Memory B cell (primary cell): ENCODE measurements around the gene SAMHD1.
A peak's percentile ranks its signal among the peaks of the same experiment; 100 is the strongest.
"Not testable (repeated sequence)": the region's sequence is repeated elsewhere in the genome, so short reads cannot be mapped to it uniquely, and the experiment has no call there.

Source experiments
- ATAC-seq: fragments of 150-1000 bp; cut with Tn5 transposase; 2 replicates; pipeline ENCODE4 v1.10.0; 2021; ENCODE audit warnings: low read depth, mild to moderate bottlenecking, moderate library complexity
- DNase-seq, 2 donors: peaks; one replicate each; pipeline ENCODE4 v3.0.0; 2022; ENCODE audit warnings: low spot score in 2 of 2
- H3K27ac Mint-ChIP-seq: one replicate; pipeline ENCODE4 v1.8.0; 2022; ENCODE audit warnings: mild to moderate bottlenecking, moderate library complexity, mixed read lengths
- H3K27me3 Mint-ChIP-seq: one replicate; pipeline ENCODE4 v1.8.0; 2022; ENCODE audit warnings: mixed read lengths
- H3K36me3 Mint-ChIP-seq: one replicate; pipeline ENCODE4 v1.8.0; 2022; ENCODE audit warnings: mild to moderate bottlenecking, mixed read lengths
- H3K4me1 Mint-ChIP-seq: one replicate; pipeline ENCODE4 v1.8.0; 2022; ENCODE audit warnings: mixed read lengths
- H3K4me3 Mint-ChIP-seq: one replicate; pipeline ENCODE4 v1.8.0; 2022; ENCODE audit warnings: mild to moderate bottlenecking, moderate library complexity, mixed read lengths
- H3K9me3 Mint-ChIP-seq: one replicate; pipeline ENCODE4 v1.8.0; 2022; ENCODE audit warnings: mixed read lengths

SAMHD1 gene

DNA sequence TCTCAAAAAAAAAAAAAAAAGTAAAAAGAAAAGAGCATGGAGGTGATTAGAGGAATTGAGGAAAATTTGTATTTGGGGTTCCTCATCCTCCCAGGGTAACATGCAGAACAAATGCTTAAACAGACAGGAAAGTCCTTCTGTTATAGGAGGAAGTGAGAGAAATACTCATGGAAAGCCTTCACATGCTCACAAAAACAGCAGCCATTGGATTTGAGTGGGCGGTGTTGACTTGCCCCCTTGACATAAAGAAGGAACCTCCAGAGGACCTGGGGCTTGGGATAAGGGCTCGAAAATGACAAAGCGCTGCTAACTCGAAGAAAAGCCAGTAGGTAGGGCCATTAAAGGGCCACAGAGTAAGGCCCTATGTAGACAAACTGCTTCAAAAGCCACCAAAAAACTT, 17.5 kb upstream of the SAMHD1 start:
- DNase-seq, result no peak
- Mint-ChIP-seq H3K4me1 (peaks cover 11% of the 10 kb centered on the region), H3K27me3 (no peaks in the 10 kb centered on the region), H3K27ac (no peak overlapping the region), H3K36me3 (no peaks in the 10 kb centered on the region), H3K4me3 (no peak overlapping the region), H3K9me3 (no peaks in the 10 kb centered on the region)
- ATAC-seq, result no peak

DNA sequence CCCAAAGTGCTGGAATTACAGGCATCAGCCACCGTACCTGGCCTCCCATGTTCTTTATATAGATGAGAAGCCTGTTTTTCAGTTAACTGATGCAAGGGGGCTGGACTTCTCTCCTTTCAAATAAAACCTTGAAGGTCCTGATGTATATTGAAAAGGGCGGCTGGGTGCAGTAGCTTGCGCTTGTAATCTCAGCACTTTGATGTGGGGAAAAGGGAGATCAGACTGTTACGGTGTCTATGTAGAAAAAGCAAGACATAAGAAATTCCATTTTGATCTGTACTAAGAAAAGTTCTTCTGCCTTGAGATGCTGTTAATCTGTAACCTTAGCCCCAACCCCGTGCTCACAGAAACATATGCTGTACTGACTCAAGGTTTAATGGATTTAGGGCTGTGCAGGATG, 16.1 kb upstream of the SAMHD1 start:
- H3K27ac Mint-ChIP-seq, result no peak overlapping the region
- no peak for DNase-seq

DNA sequence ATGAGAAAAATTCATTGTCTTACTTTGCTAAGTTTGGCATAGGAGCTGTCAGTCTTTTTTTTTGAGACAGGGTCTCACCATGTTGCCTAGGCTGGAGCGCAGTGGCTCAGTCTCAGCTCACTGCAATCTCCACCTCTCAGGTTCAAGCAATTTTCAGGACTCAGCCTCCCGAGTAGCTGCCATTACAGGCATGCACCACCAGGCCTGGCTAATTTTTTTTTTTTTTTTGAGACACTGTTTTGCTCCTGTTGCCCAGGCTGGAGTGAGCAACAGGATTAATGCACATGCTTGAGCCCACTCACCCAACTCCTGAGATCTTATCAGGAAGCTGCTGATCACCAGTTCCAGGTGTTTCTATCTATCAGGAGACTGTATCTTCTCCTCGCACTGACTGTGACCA, 15.5 kb upstream of the SAMHD1 start:
- ATAC-seq, H3K4me3 Mint-ChIP-seq, DNase-seq, H3K36me3 Mint-ChIP-seq, H3K9me3 Mint-ChIP-seq, H3K27ac Mint-ChIP-seq, H3K27me3 Mint-ChIP-seq: not testable (repeated sequence)
- H3K4me1 Mint-ChIP-seq, result peaks cover 11% of the 10 kb centered on the region

More for the DNA sequence above, 16.1 kb upstream of the SAMHD1 start:
- no peak overlapping the region for H3K4me3 Mint-ChIP-seq
- no peaks in the 10 kb centered on the region for H3K9me3 Mint-ChIP-seq
- no peaks in the 10 kb centered on the region for H3K27me3 Mint-ChIP-seq
- H3K4me1 Mint-ChIP-seq, result peaks cover 11% of the 10 kb centered on the region
- ATAC-seq, result no peak
- peaks cover 2% of the 10 kb centered on the region for H3K36me3 Mint-ChIP-seq

DNA sequence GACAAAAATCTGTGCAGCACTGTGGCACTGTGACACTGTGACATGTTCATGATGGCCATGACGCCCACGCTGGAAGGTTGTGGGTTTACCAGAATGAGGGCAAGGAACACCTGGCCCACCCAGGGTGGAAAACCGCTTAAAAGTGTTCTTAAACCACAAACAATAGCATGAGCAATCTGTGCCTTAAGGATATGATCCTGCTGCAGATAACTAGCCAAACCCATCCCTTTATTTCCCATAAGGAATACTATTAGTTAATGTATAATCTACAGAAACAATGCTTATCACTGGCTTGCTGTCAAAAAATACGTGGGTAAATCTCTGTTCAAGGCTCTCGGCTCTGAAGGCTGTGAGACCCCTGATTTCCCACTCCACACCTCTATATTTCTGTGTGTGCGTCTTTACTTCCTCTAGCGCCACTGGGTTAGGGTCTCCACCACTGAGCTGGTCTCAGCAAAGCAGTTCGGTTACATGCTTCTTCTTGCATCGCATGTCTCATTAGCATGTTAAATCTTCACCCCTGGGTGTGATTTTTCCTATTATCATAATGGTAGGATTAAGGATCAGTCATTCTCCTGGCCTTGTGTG, 10.9 kb upstream of the SAMHD1 start:
- not testable (repeated sequence) for DNase-seq, H3K27ac Mint-ChIP-seq, ATAC-seq, H3K36me3 Mint-ChIP-seq, H3K4me1 Mint-ChIP-seq, H3K9me3 Mint-ChIP-seq, H3K27me3 Mint-ChIP-seq, H3K4me3 Mint-ChIP-seq

DNA sequence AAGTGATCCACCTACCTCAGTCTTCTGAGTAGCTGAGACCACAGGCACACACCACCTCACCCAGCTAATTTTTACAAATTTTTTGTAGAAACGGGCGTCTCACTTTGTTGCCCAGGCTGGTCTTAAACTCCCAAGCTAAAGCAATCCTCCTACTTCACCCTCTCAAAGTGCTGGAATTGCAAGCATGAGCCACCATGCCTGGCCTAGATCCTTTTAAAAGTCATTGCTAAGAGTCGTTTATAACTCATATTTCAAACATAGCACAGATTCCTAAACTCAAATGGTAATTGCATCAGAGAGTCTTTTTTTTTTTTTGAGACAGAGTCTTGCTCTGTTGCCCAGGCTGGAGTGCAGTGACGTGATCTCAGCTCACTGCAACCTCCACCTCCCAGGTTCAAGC, 7.7 kb upstream of the SAMHD1 start:
- H3K4me3 Mint-ChIP-seq, result no peak overlapping the region
- peaks cover 2% of the 10 kb centered on the region for H3K4me1 Mint-ChIP-seq
- no peak overlapping the region for H3K27ac Mint-ChIP-seq
- DNase-seq, result no peak
- H3K36me3 Mint-ChIP-seq, result peaks cover 2% of the 10 kb centered on the region
- ATAC-seq, result no peak
- no peaks in the 10 kb centered on the region for H3K27me3 Mint-ChIP-seq
- no peaks in the 10 kb centered on the region for H3K9me3 Mint-ChIP-seq

DNA sequence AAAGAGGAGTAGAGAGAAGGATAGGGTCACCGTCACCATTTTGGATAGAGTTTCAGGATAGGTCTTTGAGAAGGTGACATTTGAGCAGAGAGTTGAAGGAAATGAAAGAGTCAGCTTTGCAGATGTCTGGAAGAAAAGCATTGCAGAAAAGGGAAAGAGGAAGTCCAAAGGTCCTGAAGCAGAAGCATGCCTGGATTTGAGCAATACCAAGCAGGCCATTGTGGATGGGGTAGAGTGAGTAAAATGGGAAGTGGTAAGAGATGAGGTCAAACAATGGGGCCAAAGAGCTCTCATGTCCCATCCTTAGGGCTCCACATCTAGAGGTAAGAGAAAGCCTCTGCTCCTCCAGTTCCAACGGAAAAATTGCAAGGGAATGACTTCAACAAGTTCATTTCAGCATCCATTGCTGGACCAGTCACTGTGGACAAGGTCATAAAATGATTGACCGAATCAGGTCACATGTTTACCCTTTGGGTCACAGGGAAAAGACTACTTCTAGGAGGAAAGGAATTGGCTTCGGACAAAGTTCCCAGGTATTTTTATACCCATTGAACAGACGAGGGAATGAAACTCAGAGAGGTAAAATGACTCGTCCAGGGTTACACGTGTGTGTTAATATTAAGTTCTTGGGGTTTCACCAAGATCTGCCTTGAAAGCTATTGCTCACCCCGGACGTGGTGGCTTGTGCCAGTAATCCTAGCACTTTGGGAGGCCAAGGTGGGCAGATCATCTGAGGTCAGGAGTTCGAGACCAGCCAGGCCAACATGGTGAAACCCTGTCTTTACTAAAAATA, 6.6 kb upstream of the SAMHD1 start:
- Mint-ChIP-seq H3K4me1 (peaks cover 2% of the 10 kb centered on the region), H3K9me3 (no peaks in the 10 kb centered on the region), H3K27ac (no peak overlapping the region), H3K4me3 (no peak overlapping the region), H3K27me3 (no peaks in the 10 kb centered on the region), H3K36me3 (peaks cover 2% of the 10 kb centered on the region)
- DNase-seq (no peak), ATAC-seq (no peak)

DNA sequence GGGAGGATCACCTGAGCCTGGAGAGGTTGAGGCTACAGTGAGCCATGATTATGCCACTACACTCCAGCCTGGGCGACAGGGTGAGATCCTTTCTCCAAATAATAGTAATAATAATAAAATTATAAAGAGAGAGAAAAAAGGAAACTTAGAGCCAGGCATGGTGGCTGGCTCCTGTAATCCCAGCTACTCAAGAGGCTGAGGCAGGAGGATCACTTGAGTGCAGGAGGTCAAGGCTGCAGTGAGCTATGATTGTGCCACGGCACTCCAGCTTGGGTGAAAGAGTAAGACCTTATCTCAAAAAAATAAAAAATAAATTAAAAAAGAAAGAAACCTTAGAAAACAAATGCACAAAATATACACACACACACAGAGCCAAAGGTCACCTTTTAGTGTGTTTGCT, 5.2 kb upstream of the SAMHD1 start:
- DNase-seq, result no peak
- Mint-ChIP-seq H3K27me3 (no peaks in the 10 kb centered on the region), H3K9me3 (no peaks in the 10 kb centered on the region), H3K4me1 (peaks cover 4% of the 10 kb centered on the region), H3K27ac (no peak overlapping the region), H3K36me3 (no peaks in the 10 kb centered on the region), H3K4me3 (no peak overlapping the region)
- no peak for ATAC-seq

DNA sequence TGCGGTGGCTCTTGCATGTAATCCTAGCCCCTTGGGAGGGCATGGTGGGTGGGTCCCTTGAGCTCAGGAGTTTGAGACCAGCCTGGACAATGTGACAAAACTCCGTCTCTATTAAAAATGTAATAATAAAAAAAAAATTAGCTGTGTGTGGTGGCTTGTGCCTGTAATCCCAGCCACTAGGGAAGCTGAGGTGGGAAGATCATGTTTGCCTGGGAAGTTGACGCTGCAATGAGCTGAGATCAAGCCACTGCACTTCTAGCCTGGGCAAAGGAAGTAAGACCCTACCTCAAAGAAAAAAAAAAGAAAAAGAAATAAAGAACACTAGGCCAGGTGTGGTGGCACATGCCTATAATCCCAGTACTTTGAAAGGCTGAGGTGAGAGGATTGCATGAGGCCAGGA, 4.5 kb upstream of the SAMHD1 start:
- no peaks in the 10 kb centered on the region for H3K36me3 Mint-ChIP-seq
- no peak overlapping the region for H3K4me3 Mint-ChIP-seq
- no peak overlapping the region for H3K27ac Mint-ChIP-seq

DNA sequence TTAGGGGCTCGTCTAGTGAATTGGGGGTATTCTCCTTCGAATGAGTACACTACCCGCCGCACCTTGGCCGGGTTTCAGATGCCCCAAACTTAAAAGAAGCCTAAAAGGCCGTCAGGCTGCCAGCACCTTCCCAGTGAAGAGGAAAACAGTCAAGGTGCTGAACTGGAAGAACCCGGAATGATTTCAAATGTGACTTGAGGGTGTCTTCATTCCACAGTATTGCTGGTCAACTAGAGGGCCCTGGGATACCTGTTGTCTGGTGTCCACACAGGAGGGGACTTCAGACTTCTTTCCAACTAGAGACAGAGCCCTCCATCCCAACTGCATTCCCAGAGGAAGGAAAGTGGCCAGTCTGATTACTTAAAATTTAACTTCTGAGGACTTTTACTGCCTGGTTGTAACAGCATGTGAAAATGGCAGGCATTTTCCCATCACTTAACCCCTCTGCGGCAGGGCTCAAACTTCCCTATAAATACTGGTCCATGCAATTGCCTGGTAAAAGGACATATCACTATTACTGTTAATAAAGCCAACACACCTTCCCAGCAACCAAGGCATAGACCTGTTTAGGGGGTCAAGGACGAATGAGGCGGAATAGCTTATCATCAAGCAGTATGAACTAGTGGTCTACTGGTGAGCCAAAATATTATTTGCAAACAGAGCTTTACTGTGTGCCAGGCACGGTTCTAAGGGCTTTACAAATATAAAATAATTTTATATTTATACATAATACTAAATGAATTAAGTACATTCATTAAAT, 651 bp upstream of the SAMHD1 start:
- ATAC-seq (no peak), DNase-seq (no peak)
- Mint-ChIP-seq H3K27ac (peak overlapping the region; percentile 82), H3K4me1 (peaks cover 13% of the 10 kb centered on the region), H3K9me3 (no peaks in the 10 kb centered on the region), H3K36me3 (no peaks in the 10 kb centered on the region), H3K27me3 (no peaks in the 10 kb centered on the region), H3K4me3 (peak overlapping the region; percentile 93)

More for the DNA sequence above, 4.5 kb upstream of the SAMHD1 start:
- H3K27me3 Mint-ChIP-seq, result no peaks in the 10 kb centered on the region
- DNase-seq (no peak), ATAC-seq (no peak)
- H3K9me3 Mint-ChIP-seq, result no peaks in the 10 kb centered on the region
- peaks cover 6% of the 10 kb centered on the region for H3K4me1 Mint-ChIP-seq

DNA sequence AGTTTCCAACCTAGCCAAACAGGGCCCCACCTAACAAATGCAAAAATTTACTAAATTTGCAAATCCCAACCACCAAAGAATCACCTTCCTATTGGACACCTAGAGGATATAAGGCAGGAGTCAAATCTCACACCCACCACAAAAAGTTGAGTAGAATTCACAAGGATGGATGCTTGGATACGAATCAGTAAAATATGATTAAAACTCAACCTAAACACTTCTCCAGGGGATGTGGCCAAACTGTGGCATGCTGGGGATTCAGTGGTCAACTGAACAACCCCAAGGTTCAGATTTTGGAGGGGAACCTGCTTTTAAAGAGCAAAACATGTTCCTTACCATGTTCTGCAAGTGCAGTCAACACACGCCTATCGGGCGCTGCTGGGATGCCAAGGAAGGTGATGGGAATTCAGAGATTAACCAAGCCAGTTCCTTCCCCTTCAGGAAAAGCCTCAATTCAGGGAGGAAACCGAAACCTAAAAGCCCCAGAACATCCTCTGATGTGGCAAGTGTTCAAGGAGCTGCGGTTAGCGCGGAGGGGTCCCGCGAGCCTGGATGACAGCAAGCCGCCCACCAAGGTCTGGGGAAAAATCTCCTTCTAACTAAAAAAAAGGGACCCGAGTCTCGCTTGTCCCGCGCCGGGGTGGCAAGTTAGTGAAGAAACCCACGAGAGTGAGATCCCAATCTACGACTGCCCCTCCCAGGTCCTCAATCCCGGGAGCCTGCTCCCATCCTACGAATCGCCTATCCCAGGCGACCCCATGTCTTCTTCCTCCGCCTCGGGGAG, 902 bp downstream of the SAMHD1 start:
- DNase-seq, result peak in 1 of 2 donors; percentile 10
- Mint-ChIP-seq H3K36me3 (no peaks in the 10 kb centered on the region), H3K27ac (peak overlapping the region; percentile 82), H3K9me3 (no peaks in the 10 kb centered on the region), H3K4me3 (peak overlapping the region; percentile 93), H3K4me1 (peaks cover 16% of the 10 kb centered on the region), H3K27me3 (no peaks in the 10 kb centered on the region)
- no peak for ATAC-seq

DNA sequence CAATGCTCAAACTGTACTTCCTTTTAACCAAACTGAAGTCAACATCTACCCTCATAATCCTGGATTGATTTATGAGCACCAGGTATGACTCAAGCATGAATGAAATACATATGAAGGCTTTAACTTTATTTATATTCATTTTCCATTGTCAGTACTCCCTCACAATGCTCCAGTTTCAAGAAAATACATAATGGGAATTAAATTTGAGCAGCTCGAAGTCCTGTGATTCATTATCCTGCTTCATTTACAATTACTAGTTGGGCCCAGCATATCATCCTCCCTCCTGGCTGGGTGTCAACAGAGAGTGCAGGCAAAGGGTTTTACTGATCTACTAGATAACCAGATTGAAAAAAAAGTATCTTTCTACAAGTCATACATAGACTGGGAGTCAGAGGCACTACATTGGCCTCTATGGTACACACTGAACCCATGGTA, 10.1 kb downstream of the SAMHD1 start:
- ATAC-seq, result no peak

DNA sequence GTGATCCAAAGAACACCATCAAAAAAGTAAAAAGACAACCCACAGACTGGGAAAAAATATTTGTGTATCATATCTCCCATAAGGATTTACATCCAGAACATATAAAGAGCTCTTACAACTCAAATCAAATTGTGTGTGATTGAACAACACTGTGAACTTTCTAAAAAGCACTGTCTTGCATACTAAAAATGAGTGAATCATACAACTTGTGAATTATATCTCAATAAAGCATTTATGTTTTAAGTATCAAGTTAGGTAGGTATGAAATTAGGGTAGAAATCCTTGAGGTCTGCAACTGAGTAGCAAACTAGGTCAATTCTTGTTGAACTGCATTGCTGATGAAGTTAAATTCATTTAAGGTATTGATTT, 14.1 kb downstream of the SAMHD1 start:
- Mint-ChIP-seq H3K36me3 (peaks cover 10% of the 10 kb centered on the region), H3K4me3 (no peak overlapping the region), H3K27me3 (no peaks in the 10 kb centered on the region), H3K4me1 (no peaks in the 10 kb centered on the region), H3K9me3 (no peaks in the 10 kb centered on the region), H3K27ac (no peak overlapping the region)
- DNase-seq (no peak), ATAC-seq (no peak)

More for the DNA sequence above, 10.1 kb downstream of the SAMHD1 start:
- Mint-ChIP-seq H3K4me1 (no peaks in the 10 kb centered on the region), H3K27ac (peak overlapping the region; percentile 31), H3K27me3 (no peaks in the 10 kb centered on the region), H3K4me3 (no peak overlapping the region), H3K9me3 (no peaks in the 10 kb centered on the region), H3K36me3 (peaks cover 7% of the 10 kb centered on the region)
- DNase-seq, result no peak

DNA sequence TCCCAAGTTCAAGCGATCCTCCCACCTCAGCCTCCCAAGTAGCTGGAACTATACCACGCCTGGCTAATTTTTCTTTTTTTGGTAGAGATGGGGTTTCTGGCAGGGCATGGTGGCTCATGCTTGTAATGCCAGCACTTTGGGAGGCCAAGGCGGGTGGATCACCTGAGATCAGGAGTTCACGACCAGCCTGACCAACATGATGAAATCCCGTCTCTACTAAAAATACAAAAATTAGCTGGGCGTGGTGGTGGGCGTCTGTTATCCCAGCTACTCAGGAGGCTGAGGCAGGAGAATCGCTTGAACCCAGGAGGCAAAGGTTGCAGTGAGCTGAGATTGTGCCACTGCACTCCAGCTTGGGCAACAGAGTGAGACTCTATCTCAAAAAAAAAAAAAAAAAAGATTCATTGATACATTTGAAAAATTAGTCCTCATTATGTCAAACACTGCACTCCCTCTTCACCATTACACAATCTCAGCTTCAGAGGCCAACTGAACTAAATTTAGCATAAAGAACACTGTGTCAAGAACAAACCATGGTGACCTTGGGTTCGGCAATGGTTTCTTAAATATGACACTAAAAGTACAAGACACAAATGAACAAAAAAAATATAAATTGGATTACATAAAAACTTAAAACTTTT, 14.6 kb downstream of the SAMHD1 start:
- not testable (repeated sequence) for H3K27me3 Mint-ChIP-seq, ATAC-seq, H3K9me3 Mint-ChIP-seq, DNase-seq, H3K4me1 Mint-ChIP-seq, H3K4me3 Mint-ChIP-seq, H3K27ac Mint-ChIP-seq
- H3K36me3 Mint-ChIP-seq, result peaks cover 11% of the 10 kb centered on the region
